GM10248 (cell line): ENCODE results near the gene LILRB3.
"Not testable (repeated sequence)": the region's sequence is repeated elsewhere in the genome, so short reads cannot be mapped to it uniquely, and the experiment has no call there.

Experiments
- CTCF ChIA-PET: fragments of 300-600 bp; sonication (Branson Sonifier 250); formaldehyde crosslinking; extraction: SDS; loops from one replicate; lab custom pipeline; 2021; ENCODE audit warnings: antibody characterized with exemption; lab: Yijun Ruan, JAX
- POLR2A ChIA-PET: fragments of 350-650 bp; sonication (Branson Sonifier 250); formaldehyde crosslinking; extraction: SDS; loops from one replicate; lab custom pipeline; 2020; ENCODE audit warnings: antibody characterized with exemption; lab: Yijun Ruan, JAX
- DNase-seq: peaks from one replicate; pipeline ENCODE4 v3.0.0; 2012; ENCODE audit errors: extremely low spot score
- TF ChIP-seq, protein P1 (sequence below): IDR thresholded peaks from 2 replicates; pipeline ENCODE4 v1.5.1; 2012; ENCODE audit warnings: mild to moderate bottlenecking, low read depth; ENCODE audit errors: extremely low read depth, missing control alignments, control extremely low read depth

The LILRB3 gene

DNA sequence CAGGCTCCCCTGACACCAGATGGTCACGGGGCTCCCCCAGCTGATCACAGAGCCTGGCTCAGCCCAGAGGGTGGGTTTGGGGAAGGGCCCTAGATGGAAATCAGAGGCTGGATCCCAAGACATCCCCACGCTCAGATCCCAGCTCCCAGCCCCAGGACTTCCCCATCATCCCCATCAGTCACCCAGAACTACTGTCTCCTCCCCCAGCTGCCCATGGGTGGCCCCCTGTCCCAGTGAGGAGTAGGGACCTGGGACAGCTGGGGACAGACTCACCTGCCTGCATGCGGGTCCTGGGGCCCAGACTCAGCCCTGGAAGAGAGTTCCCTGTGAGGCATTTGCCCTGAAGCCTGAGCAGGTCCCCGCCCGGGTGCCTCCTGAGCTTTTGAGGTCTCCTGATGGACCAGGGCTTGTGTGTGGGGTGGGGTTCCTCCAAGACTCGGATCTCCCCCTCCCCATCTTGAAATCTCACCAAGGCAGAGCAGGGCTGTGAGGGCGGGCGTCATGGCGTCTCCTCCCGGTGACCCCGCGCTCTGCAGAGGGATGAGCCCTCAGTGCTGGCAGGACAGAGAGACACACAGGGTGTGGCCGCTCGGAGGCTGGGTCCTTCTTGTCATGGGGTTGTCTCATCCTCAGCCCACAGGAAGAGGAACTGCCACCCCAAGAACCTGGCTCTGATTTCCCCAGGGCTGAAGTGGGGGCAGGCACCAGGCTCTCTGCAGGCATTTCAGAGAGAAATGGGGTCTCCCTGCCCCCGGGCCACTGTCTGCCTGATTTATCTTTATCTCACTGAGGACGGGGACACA is at the start of gene LILRB3:
TSS of gene LILRB3 (minus strand) at position 534 of the 803 bp plus-strand sequence. CDS start at position 503, 31 bp downstream.
- DNase-seq, CTCF ChIA-PET, POLR2A ChIA-PET: not testable (repeated sequence)

DNA sequence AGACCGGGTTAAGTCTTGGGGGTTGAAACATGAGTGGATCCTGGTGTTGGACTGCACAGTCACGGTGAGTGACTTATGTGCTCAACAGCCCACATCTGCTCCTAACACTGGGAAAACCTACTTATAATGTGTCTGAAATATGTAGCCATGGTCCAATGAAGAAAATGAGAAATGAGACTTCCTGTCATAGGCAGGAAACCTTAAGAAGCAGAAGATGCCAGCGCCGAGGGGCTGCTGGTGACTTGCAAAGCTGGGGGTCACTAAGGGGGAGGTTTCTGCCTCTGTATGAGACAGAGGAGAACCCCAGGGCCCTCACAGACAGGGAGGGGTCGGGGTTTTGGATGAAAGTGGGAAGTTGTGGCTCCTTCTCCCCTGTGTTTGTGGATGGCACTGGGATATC is 49.4 kb upstream of the LILRB3 start:
- DNase-seq, POLR2A ChIA-PET, CTCF ChIA-PET: not testable (repeated sequence)

DNA sequence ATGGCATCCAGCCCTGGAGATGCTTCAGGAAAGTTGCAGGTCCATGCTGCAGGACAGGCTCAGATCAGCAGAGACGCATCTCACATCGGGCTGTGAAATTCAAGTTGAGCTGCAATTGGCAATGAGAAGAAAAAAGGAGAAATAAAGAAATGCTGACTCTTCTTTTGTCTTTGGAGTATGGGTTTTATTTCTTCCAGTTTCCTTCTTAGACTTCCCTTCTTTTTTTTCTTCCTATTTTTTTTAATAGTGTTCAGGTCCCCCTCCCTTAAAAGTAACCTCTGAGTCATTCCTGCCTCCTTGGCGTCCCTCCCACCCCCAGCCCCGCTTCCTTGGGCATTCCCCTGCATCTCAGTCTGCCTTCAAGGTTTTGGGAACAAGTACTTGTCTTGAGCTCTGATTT is 48.8 kb upstream of the LILRB3 start:
- POLR2A ChIA-PET, CTCF ChIA-PET, DNase-seq: not testable (repeated sequence)

DNA sequence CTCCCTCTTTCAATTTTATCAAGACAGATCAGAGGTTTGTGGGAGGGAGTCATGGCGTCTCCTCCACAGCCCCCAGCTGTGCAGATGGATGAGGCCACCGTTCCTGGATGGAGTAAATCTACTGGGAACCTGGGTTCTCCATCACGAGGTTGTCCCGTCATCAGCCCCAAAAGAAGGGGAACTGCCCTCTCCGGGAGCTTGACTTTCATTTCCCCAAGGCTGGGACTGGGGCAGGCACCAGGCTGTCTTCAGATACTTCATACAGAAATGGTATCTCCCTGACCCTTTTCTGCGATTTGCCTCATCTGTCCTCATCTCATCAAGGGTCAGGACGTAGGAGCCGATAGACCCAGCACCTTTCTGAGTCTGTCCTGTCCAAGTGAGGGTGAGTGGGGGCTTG is 48.3 kb upstream of the LILRB3 start:
- ChIA-PET POLR2A (no interaction called here), CTCF (no interaction called here)
- no peak for DNase-seq
- TF ChIP-seq, protein P1, sequence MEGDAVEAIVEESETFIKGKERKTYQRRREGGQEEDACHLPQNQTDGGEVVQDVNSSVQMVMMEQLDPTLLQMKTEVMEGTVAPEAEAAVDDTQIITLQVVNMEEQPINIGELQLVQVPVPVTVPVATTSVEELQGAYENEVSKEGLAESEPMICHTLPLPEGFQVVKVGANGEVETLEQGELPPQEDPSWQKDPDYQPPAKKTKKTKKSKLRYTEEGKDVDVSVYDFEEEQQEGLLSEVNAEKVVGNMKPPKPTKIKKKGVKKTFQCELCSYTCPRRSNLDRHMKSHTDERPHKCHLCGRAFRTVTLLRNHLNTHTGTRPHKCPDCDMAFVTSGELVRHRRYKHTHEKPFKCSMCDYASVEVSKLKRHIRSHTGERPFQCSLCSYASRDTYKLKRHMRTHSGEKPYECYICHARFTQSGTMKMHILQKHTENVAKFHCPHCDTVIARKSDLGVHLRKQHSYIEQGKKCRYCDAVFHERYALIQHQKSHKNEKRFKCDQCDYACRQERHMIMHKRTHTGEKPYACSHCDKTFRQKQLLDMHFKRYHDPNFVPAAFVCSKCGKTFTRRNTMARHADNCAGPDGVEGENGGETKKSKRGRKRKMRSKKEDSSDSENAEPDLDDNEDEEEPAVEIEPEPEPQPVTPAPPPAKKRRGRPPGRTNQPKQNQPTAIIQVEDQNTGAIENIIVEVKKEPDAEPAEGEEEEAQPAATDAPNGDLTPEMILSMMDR, result no peak

DNA sequence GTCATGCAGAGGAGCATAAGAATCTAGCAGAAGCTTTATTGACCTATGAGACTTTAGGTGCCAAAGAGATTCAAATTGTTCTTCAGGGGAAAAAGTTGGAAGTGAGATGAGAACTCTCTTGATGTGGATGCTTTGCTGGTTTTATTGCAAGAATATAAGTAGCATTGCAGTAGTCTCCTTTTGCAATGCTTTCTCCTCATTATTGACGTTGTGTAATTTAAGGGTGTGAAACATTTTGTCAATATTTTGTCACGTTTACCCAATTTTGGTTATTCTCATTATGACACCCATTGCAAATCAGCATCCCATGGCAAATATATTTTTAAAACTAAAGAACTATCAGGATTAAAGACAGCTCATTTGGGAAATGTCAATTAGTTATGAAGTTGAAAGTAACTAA is 46.1 kb upstream of the LILRB3 start:
- CTCF ChIA-PET, result interaction anchor here (1.1 to 3.1 kb wide), 2 partner anchors 10 to 123 kb away, joined by 3 to 12 read pairs; partner anchors contain the start of gene LILRB5
- no peak for DNase-seq

DNA sequence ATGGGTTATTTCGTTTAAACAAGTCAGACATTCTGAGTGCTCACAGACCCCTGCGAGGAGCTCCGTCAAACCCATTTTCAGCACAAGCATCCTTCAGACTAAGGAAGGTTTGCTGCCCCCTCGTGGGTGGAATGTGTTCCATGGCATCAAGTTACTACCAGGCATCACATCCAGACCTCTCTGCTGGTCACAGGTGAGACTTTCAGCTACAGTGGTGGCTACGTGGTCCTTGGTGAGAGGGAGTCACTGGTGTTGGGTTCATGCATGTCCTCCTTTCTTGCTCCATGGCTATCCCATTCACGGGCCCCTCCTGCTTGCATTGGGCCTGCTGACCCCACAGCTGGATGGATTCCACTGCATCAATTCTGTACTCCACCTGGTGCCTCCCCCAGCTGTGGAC is 43.3 kb upstream of the LILRB3 start:
- POLR2A ChIA-PET, result interaction anchor here (1.0 kb wide), 1 partner anchor 98 kb away, joined by 3 read pairs; no protein-coding TSS in a partner anchor
- CTCF ChIA-PET, result interaction anchor here (1.0 to 3.9 kb wide), 24 partner anchors 9 to 1070 kb away, joined by 3 to 28 read pairs (median 6); partner anchors contain the start of genes LENG1, LILRB2, LILRB5 and MBOAT7
- peak; percentile 70 for DNase-seq

More for the DNA sequence above, 46.1 kb upstream of the LILRB3 start:
- POLR2A ChIA-PET, result no interaction called here
- TF ChIP-seq, protein P1, result no peak

DNA sequence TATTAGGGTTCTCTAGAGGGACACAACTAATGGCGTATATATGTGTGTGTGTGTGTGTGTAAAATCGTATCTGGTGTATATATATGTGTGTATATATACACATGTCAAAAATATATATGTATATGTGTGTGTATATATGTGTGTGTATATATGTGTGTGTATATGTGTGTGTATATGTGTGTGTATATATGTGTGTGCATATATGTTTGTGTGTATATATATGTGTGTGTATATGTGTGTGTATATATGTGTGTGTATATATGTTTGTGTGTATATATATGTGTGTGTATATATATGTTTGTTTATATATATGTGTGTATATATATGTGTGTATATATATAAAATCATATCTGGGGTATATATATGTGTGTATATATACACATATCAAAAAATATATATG is 39.7 kb upstream of the LILRB3 start:
- TF ChIP-seq, protein P1, result no peak
- DNase-seq, result no peak
- ChIA-PET POLR2A (no interaction called here), CTCF (no interaction called here)

More for the DNA sequence above, 43.3 kb upstream of the LILRB3 start:
- TF ChIP-seq, protein P1, result peak; percentile 72

DNA sequence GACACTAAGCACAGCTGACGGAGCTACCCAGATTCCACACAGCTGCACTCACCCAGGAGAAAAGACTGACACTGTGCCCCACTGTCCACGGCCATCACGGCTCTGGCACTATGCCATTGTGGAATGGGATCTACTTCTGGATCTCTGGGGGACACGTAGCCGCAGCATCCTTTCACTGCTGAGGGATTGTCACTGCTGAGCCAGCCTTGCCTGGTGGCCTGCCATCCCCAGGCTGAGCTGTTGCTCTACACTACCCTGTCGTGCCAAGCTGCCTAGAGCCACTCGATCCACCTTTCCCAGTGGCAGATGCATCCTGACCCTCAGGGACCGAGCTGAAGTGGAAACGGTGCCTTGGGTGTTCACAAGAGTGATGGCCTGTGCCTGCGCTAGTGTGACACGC is 39.3 kb upstream of the LILRB3 start:
- TF ChIP-seq, protein P1, result no peak
- CTCF ChIA-PET, result no interaction called here
- POLR2A ChIA-PET, result no interaction called here
- no peak for DNase-seq
